CMK (cell line): ENCODE data around the gene PPTC7.
"Not testable (repeated sequence)": the region's sequence is repeated elsewhere in the genome, so short reads cannot be mapped to it uniquely, and the experiment has no call there.

Experiments used
- DNase-seq: peaks from one replicate; pipeline ENCODE4 v3.0.0-alpha.2; 2010; ENCODE audit warnings: low read depth

PPTC7 gene

GRCh38 chr12:110585231-110585799 is 2.2 kb upstream of the PPTC7 start:
- no peak for DNase-seq

GRCh38 chr12:110582276-110583136 is 612 bp downstream of the PPTC7 start:
- DNase-seq = no peak

GRCh38 chr12:110581931-110582275 is 1.2 kb downstream of the PPTC7 start:
- DNase-seq = no peak

- no peak for DNase-seq
Observed at GRCh38 chr12:110579535-110580253, 3.4 kb downstream of the PPTC7 start.

- no peak for DNase-seq
Observed at GRCh38 chr12:110578694-110579534, 4.2 kb downstream of the PPTC7 start.

GRCh38 chr12:110577864-110578693 is 5.0 kb downstream of the PPTC7 start:
- DNase-seq = no peak

- DNase-seq = no peak
Observed at GRCh38 chr12:110576504-110576903, 6.6 kb downstream of the PPTC7 start.

- no peak for DNase-seq
Observed at GRCh38 chr12:110575326-110575725, 7.8 kb downstream of the PPTC7 start.

GRCh38 chr12:110574717-110575230 is 8.3 kb downstream of the PPTC7 start:
- not testable (repeated sequence) for DNase-seq

- DNase-seq = no peak
Observed at GRCh38 chr12:110574044-110574443, 9.1 kb downstream of the PPTC7 start.

- not testable (repeated sequence) for DNase-seq
Observed at GRCh38 chr12:110570798-110571197, 12.3 kb downstream of the PPTC7 start.

GRCh38 chr12:110569838-110570237 is 13.3 kb downstream of the PPTC7 start:
- DNase-seq = not testable (repeated sequence)

GRCh38 chr12:110568752-110569151 is 14.4 kb downstream of the PPTC7 start:
- DNase-seq = no peak

GRCh38 chr12:110566993-110567392 is 16.1 kb downstream of the PPTC7 start:
- no peak for DNase-seq

- DNase-seq = no peak
Observed at GRCh38 chr12:110565894-110566871, 16.9 kb downstream of the PPTC7 start.

GRCh38 chr12:110564471-110564991 is 18.6 kb downstream of the PPTC7 start:
- no peak for DNase-seq

GRCh38 chr12:110563702-110564470 is 19.2 kb downstream of the PPTC7 start:
- no peak for DNase-seq

- DNase-seq = not testable (repeated sequence)
Observed at GRCh38 chr12:110562386-110562785, 20.7 kb downstream of the PPTC7 start.
